GM19463 (cell line): Measurements from ENCODE around the gene EEF1E1.

Experiments
- ATAC-seq: cut with Tn5 transposase; IDR thresholded peaks from one replicate; pipeline ENCODE4 v1.9.1; 2021; ENCODE audit warnings: mild to moderate bottlenecking, moderate library complexity; ENCODE audit not compliant: unreplicated experiment

The EEF1E1 gene

GRCh38 chr6:8102122-8102958 is at the start of gene EEF1E1:
TSS of gene EEF1E1 (minus strand) at chr6:8102548. CDS start at chr6:8102521, 27 bp downstream.
- ATAC-seq, result peak; percentile 99

GRCh38 chr6:8149350-8149749 is 47.0 kb upstream of the EEF1E1 start:
- no peak for ATAC-seq

GRCh38 chr6:8143945-8144344 is 41.6 kb upstream of the EEF1E1 start:
- ATAC-seq, result no peak

GRCh38 chr6:8139451-8139850 is 37.1 kb upstream of the EEF1E1 start:
- ATAC-seq, result no peak

- no peak for ATAC-seq
Measured at GRCh38 chr6:8137529-8137939, 35.2 kb upstream of the EEF1E1 start.

- ATAC-seq, result no peak
Measured at GRCh38 chr6:8135276-8135675, 32.9 kb upstream of the EEF1E1 start.

GRCh38 chr6:8132130-8132529 is 29.8 kb upstream of the EEF1E1 start:
- ATAC-seq, result no peak

- peak; percentile 83 for ATAC-seq
Measured at GRCh38 chr6:8131265-8131897, 29.0 kb upstream of the EEF1E1 start.

GRCh38 chr6:8130399-8130798 is 28.1 kb upstream of the EEF1E1 start:
- ATAC-seq, result no peak

GRCh38 chr6:8123236-8123635 is 20.9 kb upstream of the EEF1E1 start:
- ATAC-seq, result no peak

GRCh38 chr6:8114956-8115355 is 12.6 kb upstream of the EEF1E1 start:
- no peak for ATAC-seq

GRCh38 chr6:8113131-8113654 is 10.8 kb upstream of the EEF1E1 start:
- no peak for ATAC-seq

GRCh38 chr6:8110725-8111124 is 8.4 kb upstream of the EEF1E1 start:
- ATAC-seq, result no peak

GRCh38 chr6:8110117-8110721 is 7.9 kb upstream of the EEF1E1 start:
- ATAC-seq, result peak; percentile 75

GRCh38 chr6:8108759-8109539 is 6.6 kb upstream of the EEF1E1 start:
- no peak for ATAC-seq

- no peak for ATAC-seq
Measured at GRCh38 chr6:8108031-8108660, 5.8 kb upstream of the EEF1E1 start.

- ATAC-seq, result no peak
Measured at GRCh38 chr6:8105791-8106190, 3.4 kb upstream of the EEF1E1 start.

GRCh38 chr6:8103726-8104125 is 1.4 kb upstream of the EEF1E1 start:
- no peak for ATAC-seq

GRCh38 chr6:8100159-8100854 is 2.0 kb downstream of the EEF1E1 start:
- no peak for ATAC-seq

- ATAC-seq, result no peak
Measured at GRCh38 chr6:8090650-8091049, 11.7 kb downstream of the EEF1E1 start.
